IPS-20b (cell line): ENCODE data around the gene SLC35A2.

ENCODE experiments used
- H3K27ac ChIP-seq: one replicate; pipeline ENCODE4 v1.5.1; 2013; ENCODE audit warnings: low read length
- H3K27me3 ChIP-seq: 2 replicates; pipeline ENCODE4 v1.6.1; 2013; ENCODE audit warnings: mild to moderate bottlenecking, low read length, inconsistent platforms; ENCODE audit not compliant: insufficient read depth
- H3K36me3 ChIP-seq: 2 replicates; pipeline ENCODE4 v1.6.1; 2013; ENCODE audit warnings: low read depth, mild to moderate bottlenecking, inconsistent platforms, low read length, moderate library complexity; ENCODE audit not compliant: insufficient read depth
- H3K4me1 ChIP-seq: 2 replicates; pipeline ENCODE4 v1.6.1; 2013; ENCODE audit warnings: mild to moderate bottlenecking, control low read depth, inconsistent platforms, low read length, moderate library complexity; ENCODE audit not compliant: insufficient read depth
- H3K4me3 ChIP-seq: 2 replicates; pipeline ENCODE4 v1.5.1; 2013; ENCODE audit warnings: mild to moderate bottlenecking, low read length, inconsistent platforms
- H3K9ac ChIP-seq: 2 replicates; pipeline ENCODE4 v1.6.1; 2013; ENCODE audit warnings: low read depth, mild to moderate bottlenecking, inconsistent platforms, low read length, moderate library complexity
- H3K9me3 ChIP-seq: 2 replicates; pipeline ENCODE4 v1.6.1; 2013; ENCODE audit warnings: mild to moderate bottlenecking, low read depth, low read length, inconsistent platforms; ENCODE audit not compliant: insufficient read depth

SLC35A2 gene

GRCh38 chrX:48939524-48940228 lies 28.2 kb upstream of the SLC35A2 start:
- no peak overlapping the region for H3K27ac ChIP-seq
- no peak overlapping the region for H3K4me3 ChIP-seq
- H3K36me3 ChIP-seq = peaks cover 38% of the 10 kb centered on the region
- H3K4me1 ChIP-seq = peaks cover 11% of the 10 kb centered on the region
- H3K9me3 ChIP-seq = no peaks in the 10 kb centered on the region
- H3K27me3 ChIP-seq = no peaks in the 10 kb centered on the region
- no peak overlapping the region for H3K9ac ChIP-seq

- Histone ChIP-seq H3K4me1 (peaks cover 11% of the 10 kb centered on the region), H3K27ac (no peak overlapping the region), H3K36me3 (peaks cover 44% of the 10 kb centered on the region), H3K9ac (no peak overlapping the region), H3K9me3 (no peaks in the 10 kb centered on the region), H3K4me3 (no peak overlapping the region), H3K27me3 (no peaks in the 10 kb centered on the region)
These were observed 27.4 kb upstream of the SLC35A2 start for GRCh38 chrX:48938721-48939425.

- H3K27ac ChIP-seq = peak overlapping the region; percentile 81
- H3K4me3 ChIP-seq = peak overlapping the region; percentile 15; the same call in 1 of the 2 replicates
- peak overlapping the region; percentile 64; the same call in 1 of the 2 replicates for H3K9ac ChIP-seq
- H3K4me1 ChIP-seq = peaks cover 11% of the 10 kb centered on the region
- no peaks in the 10 kb centered on the region for H3K9me3 ChIP-seq
- peaks cover 43% of the 10 kb centered on the region for H3K36me3 ChIP-seq
- no peaks in the 10 kb centered on the region for H3K27me3 ChIP-seq
These were observed 25.8 kb upstream of the SLC35A2 start for GRCh38 chrX:48937054-48937907.

- Histone ChIP-seq H3K4me1 (peaks cover 11% of the 10 kb centered on the region), H3K27ac (peak overlapping the region; percentile 81), H3K4me3 (no peak overlapping the region), H3K27me3 (no peaks in the 10 kb centered on the region), H3K9me3 (no peaks in the 10 kb centered on the region), H3K36me3 (peaks cover 43% of the 10 kb centered on the region), H3K9ac (peak overlapping the region; percentile 53; the same call in 1 of the 2 replicates)
These were observed 25.1 kb upstream of the SLC35A2 start for GRCh38 chrX:48936429-48937053.

GRCh38 chrX:48935301-48935670 lies 23.8 kb upstream of the SLC35A2 start:
- Histone ChIP-seq H3K4me1 (peaks cover 11% of the 10 kb centered on the region), H3K27me3 (no peaks in the 10 kb centered on the region), H3K27ac (no peak overlapping the region)

GRCh38 chrX:48934581-48935300 lies 23.3 kb upstream of the SLC35A2 start:
- H3K4me1 ChIP-seq = peaks cover 11% of the 10 kb centered on the region
- no peak overlapping the region for H3K27ac ChIP-seq
- H3K27me3 ChIP-seq = no peaks in the 10 kb centered on the region
- H3K9ac ChIP-seq = no peak overlapping the region
- H3K36me3 ChIP-seq = peaks cover 46% of the 10 kb centered on the region
- H3K9me3 ChIP-seq = no peaks in the 10 kb centered on the region
- no peak overlapping the region for H3K4me3 ChIP-seq

More at GRCh38 chrX:48935301-48935670, 23.8 kb upstream of the SLC35A2 start:
- H3K4me3 ChIP-seq = no peak overlapping the region
- H3K9me3 ChIP-seq = no peaks in the 10 kb centered on the region
- H3K36me3 ChIP-seq = peaks cover 49% of the 10 kb centered on the region
- no peak overlapping the region for H3K9ac ChIP-seq

GRCh38 chrX:48933757-48934156 lies 22.3 kb upstream of the SLC35A2 start:
- H3K36me3 ChIP-seq = peaks cover 42% of the 10 kb centered on the region
- no peak overlapping the region for H3K27ac ChIP-seq
- H3K27me3 ChIP-seq = no peaks in the 10 kb centered on the region
- no peak overlapping the region for H3K4me3 ChIP-seq
- peaks cover 11% of the 10 kb centered on the region for H3K4me1 ChIP-seq
- H3K9ac ChIP-seq = no peak overlapping the region
- no peaks in the 10 kb centered on the region for H3K9me3 ChIP-seq

- peaks cover 13% of the 10 kb centered on the region; the same call in 1 of the 2 replicates for H3K4me1 ChIP-seq
- peak overlapping the region; percentile 87 for H3K27ac ChIP-seq
These were observed 16.4 kb upstream of the SLC35A2 start for GRCh38 chrX:48927736-48928382.

GRCh38 chrX:48927123-48927522 lies 15.7 kb upstream of the SLC35A2 start:
- peak overlapping the region; percentile 58; the same call in 1 of the 2 replicates for H3K4me3 ChIP-seq
- H3K27ac ChIP-seq = peak overlapping the region; percentile 35
- peak overlapping the region; percentile 62; the same call in 1 of the 2 replicates for H3K9ac ChIP-seq
- peaks cover 13% of the 10 kb centered on the region; the same call in 1 of the 2 replicates for H3K4me1 ChIP-seq
- H3K36me3 ChIP-seq = peaks cover 37% of the 10 kb centered on the region
- H3K9me3 ChIP-seq = no peaks in the 10 kb centered on the region
- H3K27me3 ChIP-seq = no peaks in the 10 kb centered on the region

More at GRCh38 chrX:48927736-48928382, 16.4 kb upstream of the SLC35A2 start:
- Histone ChIP-seq H3K27me3 (no peaks in the 10 kb centered on the region), H3K36me3 (peaks cover 39% of the 10 kb centered on the region), H3K9ac (peak overlapping the region; percentile 62), H3K4me3 (peak overlapping the region; percentile 58; the same call in 1 of the 2 replicates), H3K9me3 (no peaks in the 10 kb centered on the region)

- Histone ChIP-seq H3K9ac (no peak overlapping the region), H3K9me3 (no peaks in the 10 kb centered on the region), H3K27ac (no peak overlapping the region), H3K27me3 (no peaks in the 10 kb centered on the region), H3K4me3 (no peak overlapping the region), H3K36me3 (peaks cover 29% of the 10 kb centered on the region), H3K4me1 (peaks cover 25% of the 10 kb centered on the region)
These were observed 12.8 kb upstream of the SLC35A2 start for GRCh38 chrX:48924270-48924669.
